ENCODE data around the gene ACTN1.

ACTN1 gene

DNA sequence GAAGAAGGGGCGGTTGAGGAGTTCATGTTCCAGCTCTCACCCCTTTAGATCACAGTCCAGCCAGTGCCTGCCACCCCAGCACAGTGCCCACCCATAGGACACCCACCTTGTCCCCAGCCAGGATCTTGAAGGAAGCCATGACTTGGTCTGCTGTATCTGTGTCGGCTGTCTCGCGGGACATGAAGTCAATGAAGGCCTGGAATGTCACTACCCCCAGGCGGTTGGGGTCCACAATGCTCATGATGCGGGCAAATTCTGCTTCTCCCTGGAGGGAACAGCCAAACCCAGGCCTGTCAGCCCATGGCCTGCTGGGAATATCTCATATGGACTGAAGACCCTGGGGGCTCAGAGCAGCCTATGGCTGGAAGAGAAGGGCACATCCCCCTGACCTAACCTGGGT, 102.1 kb downstream of the ACTN1 start:
- TF ChIP-seq, protein P1, sequence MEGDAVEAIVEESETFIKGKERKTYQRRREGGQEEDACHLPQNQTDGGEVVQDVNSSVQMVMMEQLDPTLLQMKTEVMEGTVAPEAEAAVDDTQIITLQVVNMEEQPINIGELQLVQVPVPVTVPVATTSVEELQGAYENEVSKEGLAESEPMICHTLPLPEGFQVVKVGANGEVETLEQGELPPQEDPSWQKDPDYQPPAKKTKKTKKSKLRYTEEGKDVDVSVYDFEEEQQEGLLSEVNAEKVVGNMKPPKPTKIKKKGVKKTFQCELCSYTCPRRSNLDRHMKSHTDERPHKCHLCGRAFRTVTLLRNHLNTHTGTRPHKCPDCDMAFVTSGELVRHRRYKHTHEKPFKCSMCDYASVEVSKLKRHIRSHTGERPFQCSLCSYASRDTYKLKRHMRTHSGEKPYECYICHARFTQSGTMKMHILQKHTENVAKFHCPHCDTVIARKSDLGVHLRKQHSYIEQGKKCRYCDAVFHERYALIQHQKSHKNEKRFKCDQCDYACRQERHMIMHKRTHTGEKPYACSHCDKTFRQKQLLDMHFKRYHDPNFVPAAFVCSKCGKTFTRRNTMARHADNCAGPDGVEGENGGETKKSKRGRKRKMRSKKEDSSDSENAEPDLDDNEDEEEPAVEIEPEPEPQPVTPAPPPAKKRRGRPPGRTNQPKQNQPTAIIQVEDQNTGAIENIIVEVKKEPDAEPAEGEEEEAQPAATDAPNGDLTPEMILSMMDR (IDR thresholded peaks at IDR 0.05; ENCODE audit: insufficient read depth, missing control alignments), result no peak
- FAIRE-seq, result no peak
- DNase-seq (ENCODE audit: insufficient read length, low spot score), result no peak

DNA sequence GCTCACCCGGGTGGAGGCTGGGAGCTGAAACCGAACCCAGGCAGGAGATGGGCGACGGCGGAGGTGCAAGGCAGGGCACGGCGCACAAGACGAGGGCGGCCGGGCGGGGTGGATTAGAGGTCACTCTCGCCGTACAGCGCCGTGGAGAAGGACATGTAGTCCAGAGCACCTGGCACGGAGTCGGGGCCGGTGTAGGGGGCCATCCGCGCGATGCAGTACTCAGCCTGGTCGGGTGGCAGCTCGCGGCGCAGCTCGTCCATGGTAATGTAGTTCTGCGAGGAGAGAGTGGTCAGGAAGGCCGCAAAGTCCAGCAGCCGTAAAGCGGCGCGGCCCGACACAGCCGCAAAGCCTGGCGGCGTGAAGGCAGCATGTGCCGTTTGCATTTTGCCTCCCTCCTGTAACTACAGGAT, 104.4 kb downstream of the ACTN1 start:
- DNase-seq (ENCODE audit: insufficient read length, low spot score), result no peak
- TF ChIP-seq, protein P1 (IDR thresholded peaks at IDR 0.05; ENCODE audit: insufficient read depth, missing control alignments), result no peak
- no peak for FAIRE-seq

DNA sequence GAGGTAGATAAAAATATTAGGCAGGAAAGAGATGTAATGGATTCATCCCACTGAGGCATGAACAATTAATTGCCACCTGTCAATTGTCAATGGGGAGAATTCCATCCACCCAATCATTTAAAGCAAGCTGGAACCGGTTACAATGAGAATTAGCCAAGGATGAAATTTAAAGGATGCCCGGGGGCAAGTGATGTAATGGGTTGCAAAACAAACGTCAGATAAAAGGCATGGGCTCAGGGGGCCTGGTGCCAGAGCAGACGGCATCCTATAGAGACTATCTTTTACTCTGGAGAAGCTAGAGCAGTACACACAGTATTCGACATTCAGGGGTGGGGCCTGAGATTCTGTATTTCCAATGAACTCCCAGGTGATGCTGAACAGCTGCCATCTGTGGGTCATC, 105.7 kb downstream of the ACTN1 start:
- TF ChIP-seq, protein P1 (IDR thresholded peaks at IDR 0.05; ENCODE audit: insufficient read depth, missing control alignments), result no peak
- no peak for FAIRE-seq
- no peak for DNase-seq (ENCODE audit: insufficient read length, low spot score)

DNA sequence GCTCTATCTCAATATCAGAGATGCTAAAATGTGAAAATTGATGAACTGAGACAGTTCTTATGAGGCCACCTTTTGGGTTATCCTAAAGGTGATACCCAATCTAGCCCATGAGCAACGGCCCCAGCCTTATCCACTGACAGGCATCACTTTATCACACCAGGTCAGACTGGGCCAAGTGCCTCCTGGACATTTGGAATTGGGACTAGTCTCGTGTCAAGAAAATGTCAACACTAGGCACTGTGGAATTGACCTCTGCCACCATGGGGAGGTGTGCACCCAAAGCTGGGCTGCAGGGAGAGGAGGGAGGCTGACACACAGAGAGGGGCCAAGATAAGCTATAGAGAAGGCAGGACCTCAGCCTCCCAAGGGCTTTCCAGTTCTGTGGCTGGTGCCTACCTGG, 107.7 kb downstream of the ACTN1 start:
- TF ChIP-seq, protein P1 (IDR thresholded peaks at IDR 0.05; ENCODE audit: insufficient read depth, missing control alignments), result no peak
- no peak for DNase-seq (ENCODE audit: insufficient read length, low spot score)
- no peak for FAIRE-seq

DNA sequence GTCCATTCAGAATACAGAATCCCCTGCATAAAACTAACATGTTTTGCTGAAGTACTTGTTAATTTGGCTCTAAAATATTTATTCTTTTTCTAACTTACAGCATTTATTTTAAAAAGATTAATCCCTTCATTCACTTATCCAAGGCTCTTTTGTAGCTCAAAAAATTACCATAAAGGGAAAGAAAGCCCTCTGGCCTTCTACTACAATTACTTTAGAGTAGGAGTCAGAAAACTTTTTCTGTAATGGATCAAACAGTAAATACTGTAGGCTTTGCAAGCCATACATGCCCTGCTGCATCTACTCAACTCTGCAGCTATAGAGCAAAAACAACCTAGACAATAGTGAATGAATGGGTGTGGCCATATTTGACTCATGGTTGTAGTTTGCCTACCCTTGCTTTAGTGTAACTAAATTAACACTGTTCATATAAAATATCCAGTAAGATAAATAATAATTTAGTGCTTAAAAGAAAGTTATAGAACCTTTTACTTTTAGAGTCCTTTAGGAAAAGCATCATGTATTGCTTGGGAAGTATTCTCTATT, 112.0 kb downstream of the ACTN1 start:
- TF ChIP-seq, protein P1 (IDR thresholded peaks at IDR 0.05; ENCODE audit: insufficient read depth, missing control alignments), result no peak
- no peak for DNase-seq (ENCODE audit: insufficient read length, low spot score)
- FAIRE-seq, result no peak

DNA sequence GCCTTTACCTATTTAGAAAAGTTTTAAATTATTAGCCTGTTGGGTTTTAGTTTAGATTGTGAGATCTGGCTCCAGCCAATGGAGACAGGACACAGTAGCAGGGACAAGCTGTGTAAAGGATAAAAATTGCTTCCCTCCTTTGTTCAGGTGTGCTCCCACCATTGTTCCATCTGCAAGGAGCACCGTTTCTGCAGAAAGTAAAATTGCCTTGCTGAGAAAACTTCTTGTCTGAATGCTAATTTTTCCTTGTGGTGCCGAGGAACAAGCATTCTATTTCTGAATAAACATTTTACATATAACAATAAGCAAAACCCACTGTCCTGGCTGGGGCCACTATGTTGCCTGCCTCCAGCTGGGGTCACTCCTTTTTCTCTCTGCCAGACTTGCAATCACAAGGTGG, 113.6 kb downstream of the ACTN1 start:
- no peak for FAIRE-seq
- no peak for DNase-seq (ENCODE audit: insufficient read length, low spot score)
- TF ChIP-seq, protein P1 (IDR thresholded peaks at IDR 0.05; ENCODE audit: insufficient read depth, missing control alignments), result no peak

DNA sequence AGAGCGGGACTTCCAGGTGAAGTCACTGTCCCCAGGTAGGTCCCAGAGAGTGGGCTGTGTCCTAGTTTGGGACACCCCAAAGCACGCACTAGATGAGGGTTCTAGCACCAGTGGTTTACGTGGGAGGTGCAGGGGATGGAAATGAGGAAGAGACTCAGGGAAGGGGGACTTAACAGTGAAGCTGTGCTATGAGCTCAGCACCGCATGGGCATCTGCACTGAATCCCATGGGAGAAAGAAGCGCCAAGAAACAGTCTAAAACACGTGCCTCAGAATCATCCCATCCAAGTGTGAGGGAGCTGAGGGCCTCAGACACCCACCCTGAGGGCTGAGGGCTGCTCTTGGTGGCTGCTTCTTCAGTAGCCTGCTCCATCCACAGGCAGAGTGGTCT, 114.7 kb downstream of the ACTN1 start:
- TF ChIP-seq, protein P1 (IDR thresholded peaks at IDR 0.05; ENCODE audit: insufficient read depth, missing control alignments), result no peak
- no peak for DNase-seq (ENCODE audit: insufficient read length, low spot score)
- no peak for FAIRE-seq

Measured in D721Med (cell line).